WTC11 (cell line): ENCODE data around the gene WNT10A. TPM values are rescaled to one million over a fixed set of nuclear protein-coding genes. Genes with fewer than 3 reads are reported as not detected.

Experiments used
- ATAC-seq: fragments of 200-7000 bp; cut with Tn5 transposase; 2 replicates; pipeline ENCODE4 v1.10.0; 2021; ENCODE audit warnings: mild to moderate bottlenecking, moderate library complexity
- CTCF ChIA-PET: fragments of 300-600 bp; sonication (Branson Sonifier 250); formaldehyde crosslinking; loops from one replicate; lab custom pipeline; 2021; ENCODE audit warnings: antibody characterized with exemption; lab: Charles Lee
- POLR2A ChIA-PET: fragments of 350-600 bp; sonication (Branson Sonifier 250); formaldehyde crosslinking; loops from one replicate; lab custom pipeline; 2021; ENCODE audit warnings: antibody characterized with exemption; lab: Charles Lee
- DNase-seq: peaks from one replicate; pipeline ENCODE4 v3.0.0; 2021; ENCODE audit warnings: low spot score
- H3K27ac Mint-ChIP-seq: 2 replicates; pipeline ENCODE4 v1.8.0; 2021; ENCODE audit warnings: mixed read lengths
- H3K27me3 Mint-ChIP-seq: 2 replicates; pipeline ENCODE4 v1.8.0; 2021; ENCODE audit warnings: low read depth, mild to moderate bottlenecking, moderate library complexity, mixed read lengths
- H3K36me3 Mint-ChIP-seq: 2 replicates; pipeline ENCODE4 v1.8.0; 2021; ENCODE audit warnings: mixed read lengths
- H3K4me1 Mint-ChIP-seq: 2 replicates; pipeline ENCODE4 v1.8.0; 2022; ENCODE audit warnings: mixed read lengths
- H3K4me3 Mint-ChIP-seq: 2 replicates; pipeline ENCODE4 v1.8.0; 2021; ENCODE audit warnings: mild to moderate bottlenecking, moderate library complexity, mixed read lengths
- H3K9me3 Mint-ChIP-seq: 2 replicates; pipeline ENCODE4 v1.8.0; 2021; ENCODE audit warnings: mixed read lengths
- ETV6 ChIP-seq: sonication (generic); formaldehyde crosslinking; IDR thresholded peaks from 2 replicates; pipeline ENCODE4 v1.8.1; 2022; ENCODE audit warnings: mild to moderate bottlenecking, missing genetic modification reagents
- FOXK1 ChIP-seq: sonication (generic); formaldehyde crosslinking; IDR thresholded peaks from 2 replicates; pipeline ENCODE4 v1.8.0; 2022; ENCODE audit warnings: mild to moderate bottlenecking, moderate library complexity, missing genetic modification reagents
- FOXP1 ChIP-seq: sonication (generic); formaldehyde crosslinking; IDR thresholded peaks from 2 replicates; pipeline ENCODE4 v1.8.0; 2022; ENCODE audit warnings: missing genetic modification reagents, mild to moderate bottlenecking, moderate library complexity, borderline replicate concordance
- HMGA2 ChIP-seq: fragments of 250-450 bp; sonication (Bioruptor Pico); IDR thresholded peaks from 2 replicates; pipeline ENCODE4 v1.4.0; 2021; ENCODE audit warnings: mild to moderate bottlenecking, moderate library complexity
- IRF2 ChIP-seq: sonication (generic); formaldehyde crosslinking; IDR thresholded peaks from 2 replicates; pipeline ENCODE4 v1.8.0; 2022; ENCODE audit warnings: low read depth, missing genetic modification reagents, borderline replicate concordance
- JAZF1 ChIP-seq: fragments of 250-450 bp; sonication (Bioruptor Pico); IDR thresholded peaks from 2 replicates; pipeline ENCODE4 v1.9.0; 2021; ENCODE audit warnings: moderate library complexity, mild to moderate bottlenecking, inconsistent platforms
- NFE2L1 ChIP-seq: sonication (generic); formaldehyde crosslinking; IDR thresholded peaks from 2 replicates; pipeline ENCODE4 v1.8.1; 2023; ENCODE audit warnings: missing genetic modification reagents
- NR1H2 ChIP-seq: sonication (generic); formaldehyde crosslinking; IDR thresholded peaks from 2 replicates; pipeline ENCODE4 v1.9.0; 2021; ENCODE audit warnings: mild to moderate bottlenecking, moderate library complexity, missing genetic modification reagents
- NR2C2 ChIP-seq: sonication (generic); formaldehyde crosslinking; IDR thresholded peaks from 2 replicates; pipeline ENCODE4 v1.8.0; 2022; ENCODE audit warnings: mild to moderate bottlenecking, missing genetic modification reagents
- RELA ChIP-seq: sonication (generic); formaldehyde crosslinking; IDR thresholded peaks from 2 replicates; pipeline ENCODE4 v1.8.1; 2022; ENCODE audit warnings: missing genetic modification reagents, mild to moderate bottlenecking, borderline replicate concordance
- SP1 ChIP-seq: sonication (generic); formaldehyde crosslinking; conservative IDR thresholded peaks from 2 replicates; pipeline ENCODE4 v1.8.1; 2022; ENCODE audit warnings: missing genetic modification reagents
- TP53 ChIP-seq: sonication (generic); formaldehyde crosslinking; IDR thresholded peaks from 2 replicates; pipeline ENCODE4 v1.8.1; 2023; ENCODE audit warnings: mild to moderate bottlenecking, missing genetic modification reagents
- ZNF219 ChIP-seq: sonication (generic); formaldehyde crosslinking; IDR thresholded peaks from 2 replicates; pipeline ENCODE4 v1.8.0; 2023; ENCODE audit warnings: missing genetic modification reagents, mild to moderate bottlenecking, borderline replicate concordance
- ZNF232 ChIP-seq: sonication (generic); formaldehyde crosslinking; IDR thresholded peaks from 2 replicates; pipeline ENCODE4 v1.8.0; 2022; ENCODE audit warnings: mild to moderate bottlenecking, missing genetic modification reagents
- ZNF416 ChIP-seq: fragments of 250-450 bp; sonication (Bioruptor Pico); IDR thresholded peaks from 2 replicates; pipeline ENCODE4 v1.9.0; 2021; ENCODE audit warnings: mild to moderate bottlenecking, inconsistent platforms
- total RNA-seq: library from RNA; stranded (reverse); gene quantifications from 3 replicates; pipeline ENCODE4 v1.2.3, GENCODE V29; 2021
- TF ChIP-seq, protein P1 (sequence below): sonication (generic); formaldehyde crosslinking; IDR thresholded peaks from 2 replicates; pipeline ENCODE4 v1.8.0; 2022; ENCODE audit warnings: mild to moderate bottlenecking, missing genetic modification reagents
- TF ChIP-seq, protein P2 (sequence below): sonication (generic); formaldehyde crosslinking; IDR thresholded peaks from 2 replicates; pipeline ENCODE4 v1.8.1; 2023; ENCODE audit warnings: mild to moderate bottlenecking, moderate library complexity, missing genetic modification reagents
- TF ChIP-seq, protein P3 (sequence below): sonication (generic); formaldehyde crosslinking; IDR thresholded peaks from 2 replicates; pipeline ENCODE4 v1.8.1; 2023; ENCODE audit warnings: mild to moderate bottlenecking, missing genetic modification reagents, moderate library complexity
- TF ChIP-seq, protein P4 (sequence below): fragments of 250-450 bp; sonication (Bioruptor Pico); IDR thresholded peaks from 2 replicates; pipeline ENCODE4 v1.9.0; 2021; ENCODE audit warnings: moderate library complexity, mild to moderate bottlenecking, inconsistent platforms, borderline replicate concordance
- TF ChIP-seq, protein P5 (sequence below): fragments of 200-600 bp; IDR thresholded peaks from 2 replicates; pipeline ENCODE4 v1.8.0; 2022; ENCODE audit warnings: antibody characterized with exemption

The WNT10A gene
- total RNA-seq, 1 experiment from 2014 or later, result not detected

DNA sequence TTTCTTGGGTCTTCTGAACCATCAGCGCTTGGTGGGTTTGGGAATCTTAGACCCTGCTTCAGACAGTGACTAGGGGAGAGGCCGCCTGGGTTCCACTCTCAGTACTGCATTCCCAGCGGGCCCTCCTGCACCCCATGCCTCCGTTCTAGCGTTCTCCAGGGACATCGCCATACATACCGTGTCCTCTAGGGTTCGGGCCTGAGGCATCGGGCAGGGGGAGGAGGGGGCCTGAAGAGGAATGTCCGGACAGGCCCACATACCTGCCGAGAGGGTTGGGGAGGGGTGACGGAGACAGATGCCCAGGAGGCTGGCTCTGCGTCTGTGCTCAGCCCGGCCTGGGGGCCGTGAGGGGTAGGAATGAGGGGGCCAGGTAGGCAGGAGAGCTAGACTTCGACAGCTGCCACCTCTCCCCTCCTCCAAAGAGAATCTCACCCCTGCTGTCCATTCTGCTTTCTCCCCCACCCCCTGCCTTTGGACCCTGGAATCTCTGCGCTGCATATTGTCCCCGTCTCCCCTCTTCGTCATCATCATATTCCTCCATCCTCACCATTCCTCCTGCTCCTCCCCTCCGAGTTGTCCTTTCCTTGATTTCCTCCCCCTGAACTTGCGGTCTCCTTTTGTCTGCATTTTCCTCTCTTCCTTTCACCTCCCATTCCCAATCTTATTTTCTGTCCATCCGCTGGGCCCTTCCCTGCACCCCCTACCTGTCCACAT, 7.8 kb upstream of the WNT10A start:
- H3K27me3 Mint-ChIP-seq, result peaks cover 100% of the 10 kb centered on the region
- ChIA-PET CTCF (interaction anchor here (1.0 to 17.9 kb wide), 10 partner anchors 12 to 162 kb away, joined by 3 to 422 read pairs (median 4); partner anchors contain the start of genes CDK5R2, TTLL4 and WNT6), POLR2A (interaction anchor here (0.6 kb wide), 1 partner anchor 21 kb away, joined by 4 read pairs; no protein-coding TSS in a partner anchor)
- ATAC-seq (peak; percentile 78), DNase-seq (peak; percentile 57)
- no peaks in the 10 kb centered on the region for H3K9me3 Mint-ChIP-seq
- H3K27ac Mint-ChIP-seq, result no peak overlapping the region
- peaks cover 21% of the 10 kb centered on the region for H3K4me1 Mint-ChIP-seq
- H3K36me3 Mint-ChIP-seq, result no peaks in the 10 kb centered on the region
- no peak for TF ChIP-seq ZNF232 (CRISPR knock-in tag)
- TF ChIP-seq IRF2 (CRISPR knock-in tag), result no peak
- TF ChIP-seq, all 79 proteins: peak for 0
- peak overlapping the region; percentile 38 for H3K4me3 Mint-ChIP-seq

DNA sequence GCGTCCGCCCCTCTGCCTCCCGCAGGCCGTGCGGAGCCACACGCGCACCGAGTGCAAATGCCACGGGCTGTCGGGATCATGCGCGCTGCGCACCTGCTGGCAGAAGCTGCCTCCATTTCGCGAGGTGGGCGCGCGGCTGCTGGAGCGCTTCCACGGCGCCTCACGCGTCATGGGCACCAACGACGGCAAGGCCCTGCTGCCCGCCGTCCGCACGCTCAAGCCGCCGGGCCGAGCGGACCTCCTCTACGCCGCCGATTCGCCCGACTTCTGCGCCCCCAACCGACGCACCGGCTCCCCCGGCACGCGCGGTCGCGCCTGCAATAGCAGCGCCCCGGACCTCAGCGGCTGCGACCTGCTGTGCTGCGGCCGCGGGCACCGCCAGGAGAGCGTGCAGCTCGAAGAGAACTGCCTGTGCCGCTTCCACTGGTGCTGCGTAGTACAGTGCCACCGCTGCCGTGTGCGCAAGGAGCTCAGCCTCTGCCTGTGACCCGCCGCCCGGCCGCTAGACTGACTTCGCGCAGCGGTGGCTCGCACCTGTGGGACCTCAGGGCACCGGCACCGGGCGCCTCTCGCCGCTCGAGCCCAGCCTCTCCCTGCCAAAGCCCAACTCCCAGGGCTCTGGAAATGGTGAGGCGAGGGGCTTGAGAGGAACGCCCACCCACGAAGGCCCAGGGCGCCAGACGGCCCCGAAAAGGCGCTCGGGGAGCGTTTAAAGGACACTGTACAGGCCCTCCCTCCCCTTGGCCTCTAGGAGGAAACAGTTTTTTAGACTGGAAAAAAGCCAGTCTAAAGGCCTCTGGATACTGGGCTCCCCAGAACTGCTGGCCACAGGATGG, 7.1 kb upstream of the WNT10A start:
- Mint-ChIP-seq H3K27me3 (peaks cover 100% of the 10 kb centered on the region), H3K4me1 (peaks cover 25% of the 10 kb centered on the region), H3K4me3 (peak overlapping the region; percentile 38), H3K9me3 (no peaks in the 10 kb centered on the region), H3K27ac (no peak overlapping the region), H3K36me3 (no peaks in the 10 kb centered on the region)
- CTCF ChIA-PET, result interaction anchor here (0.5 to 17.9 kb wide), 9 partner anchors 13 to 384 kb away, joined by 3 to 422 read pairs (median 4); partner anchors contain the start of genes CDK5R2 and WNT6
- DNase-seq, result peak; percentile 41
- peak; percentile 23 for ATAC-seq
- TF ChIP-seq, protein P1, sequence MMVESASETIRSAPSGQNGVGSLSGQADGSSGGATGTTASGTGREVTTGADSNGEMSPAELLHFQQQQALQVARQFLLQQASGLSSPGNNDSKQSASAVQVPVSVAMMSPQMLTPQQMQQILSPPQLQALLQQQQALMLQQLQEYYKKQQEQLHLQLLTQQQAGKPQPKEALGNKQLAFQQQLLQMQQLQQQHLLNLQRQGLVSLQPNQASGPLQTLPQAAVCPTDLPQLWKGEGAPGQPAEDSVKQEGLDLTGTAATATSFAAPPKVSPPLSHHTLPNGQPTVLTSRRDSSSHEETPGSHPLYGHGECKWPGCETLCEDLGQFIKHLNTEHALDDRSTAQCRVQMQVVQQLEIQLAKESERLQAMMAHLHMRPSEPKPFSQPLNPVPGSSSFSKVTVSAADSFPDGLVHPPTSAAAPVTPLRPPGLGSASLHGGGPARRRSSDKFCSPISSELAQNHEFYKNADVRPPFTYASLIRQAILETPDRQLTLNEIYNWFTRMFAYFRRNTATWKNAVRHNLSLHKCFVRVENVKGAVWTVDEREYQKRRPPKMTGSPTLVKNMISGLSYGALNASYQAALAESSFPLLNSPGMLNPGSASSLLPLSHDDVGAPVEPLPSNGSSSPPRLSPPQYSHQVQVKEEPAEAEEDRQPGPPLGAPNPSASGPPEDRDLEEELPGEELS (CRISPR knock-in tag), result 0 out of 2 replicates have a peak, but pooled peaks have one; percentile 46
- TF ChIP-seq NFE2L1 (CRISPR knock-in tag), result no peak
- TF ChIP-seq, protein P2, sequence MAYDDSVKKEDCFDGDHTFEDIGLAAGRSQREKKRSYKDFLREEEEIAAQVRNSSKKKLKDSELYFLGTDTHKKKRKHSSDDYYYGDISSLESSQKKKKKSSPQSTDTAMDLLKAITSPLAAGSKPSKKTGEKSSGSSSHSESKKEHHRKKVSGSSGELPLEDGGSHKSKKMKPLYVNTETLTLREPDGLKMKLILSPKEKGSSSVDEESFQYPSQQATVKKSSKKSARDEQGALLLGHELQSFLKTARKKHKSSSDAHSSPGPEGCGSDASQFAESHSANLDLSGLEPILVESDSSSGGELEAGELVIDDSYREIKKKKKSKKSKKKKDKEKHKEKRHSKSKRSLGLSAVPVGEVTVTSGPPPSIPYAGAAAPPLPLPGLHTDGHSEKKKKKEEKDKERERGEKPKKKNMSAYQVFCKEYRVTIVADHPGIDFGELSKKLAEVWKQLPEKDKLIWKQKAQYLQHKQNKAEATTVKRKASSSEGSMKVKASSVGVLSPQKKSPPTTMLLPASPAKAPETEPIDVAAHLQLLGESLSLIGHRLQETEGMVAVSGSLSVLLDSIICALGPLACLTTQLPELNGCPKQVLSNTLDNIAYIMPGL (CRISPR knock-in tag), result no peak
- TF ChIP-seq, protein P3, sequence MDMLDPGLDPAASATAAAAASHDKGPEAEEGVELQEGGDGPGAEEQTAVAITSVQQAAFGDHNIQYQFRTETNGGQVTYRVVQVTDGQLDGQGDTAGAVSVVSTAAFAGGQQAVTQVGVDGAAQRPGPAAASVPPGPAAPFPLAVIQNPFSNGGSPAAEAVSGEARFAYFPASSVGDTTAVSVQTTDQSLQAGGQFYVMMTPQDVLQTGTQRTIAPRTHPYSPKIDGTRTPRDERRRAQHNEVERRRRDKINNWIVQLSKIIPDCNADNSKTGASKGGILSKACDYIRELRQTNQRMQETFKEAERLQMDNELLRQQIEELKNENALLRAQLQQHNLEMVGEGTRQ (CRISPR knock-in tag), result peak; percentile 5; the same call in 1 of the 2 replicates
- 0 out of 2 replicates have a peak, but pooled peaks have one; percentile 14 for TF ChIP-seq FOXK1
- 0 out of 2 replicates have a peak, but pooled peaks have one; percentile 55 for TF ChIP-seq ZNF219 (CRISPR knock-in tag)
- TF ChIP-seq, protein P4, sequence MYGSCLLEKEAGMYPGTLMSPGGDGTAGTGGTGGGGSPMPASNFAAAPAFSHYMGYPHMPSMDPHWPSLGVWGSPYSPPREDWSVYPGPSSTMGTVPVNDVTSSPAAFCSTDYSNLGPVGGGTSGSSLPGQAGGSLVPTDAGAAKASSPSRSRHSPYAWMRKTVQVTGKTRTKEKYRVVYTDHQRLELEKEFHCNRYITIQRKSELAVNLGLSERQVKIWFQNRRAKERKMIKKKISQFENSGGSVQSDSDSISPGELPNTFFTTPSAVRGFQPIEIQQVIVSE (CRISPR knock-in tag), result no peak
- POLR2A ChIA-PET, result no interaction called here

DNA sequence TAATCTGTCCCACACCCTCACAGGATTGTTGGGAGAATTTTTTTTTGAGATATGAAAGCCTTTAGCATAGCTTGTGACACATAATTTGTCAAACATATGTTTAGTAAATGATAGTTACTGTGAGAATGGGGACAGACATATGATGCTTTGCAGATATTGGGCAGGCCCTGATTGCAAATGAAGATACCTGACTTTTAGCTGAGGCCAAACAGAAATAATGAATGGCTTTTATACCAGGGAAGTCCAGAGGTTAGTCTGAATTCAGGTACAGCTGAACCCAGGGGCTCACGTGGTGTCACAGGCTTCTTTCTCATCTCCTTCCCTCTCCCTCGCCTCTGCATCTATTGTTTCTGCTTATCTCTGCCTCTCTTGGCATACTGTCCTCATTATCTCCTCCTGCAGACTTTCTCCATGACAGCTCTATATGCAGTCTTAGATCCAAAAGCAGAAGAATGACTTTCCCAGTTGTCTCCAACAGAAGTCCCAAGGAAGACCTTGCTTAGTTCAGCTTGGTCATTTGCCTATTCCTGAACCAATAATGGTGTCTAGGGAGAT, 4.9 kb upstream of the WNT10A start:
- peaks cover 97% of the 10 kb centered on the region for H3K27me3 Mint-ChIP-seq
- no peak overlapping the region for H3K4me3 Mint-ChIP-seq
- TF ChIP-seq, protein P5, sequence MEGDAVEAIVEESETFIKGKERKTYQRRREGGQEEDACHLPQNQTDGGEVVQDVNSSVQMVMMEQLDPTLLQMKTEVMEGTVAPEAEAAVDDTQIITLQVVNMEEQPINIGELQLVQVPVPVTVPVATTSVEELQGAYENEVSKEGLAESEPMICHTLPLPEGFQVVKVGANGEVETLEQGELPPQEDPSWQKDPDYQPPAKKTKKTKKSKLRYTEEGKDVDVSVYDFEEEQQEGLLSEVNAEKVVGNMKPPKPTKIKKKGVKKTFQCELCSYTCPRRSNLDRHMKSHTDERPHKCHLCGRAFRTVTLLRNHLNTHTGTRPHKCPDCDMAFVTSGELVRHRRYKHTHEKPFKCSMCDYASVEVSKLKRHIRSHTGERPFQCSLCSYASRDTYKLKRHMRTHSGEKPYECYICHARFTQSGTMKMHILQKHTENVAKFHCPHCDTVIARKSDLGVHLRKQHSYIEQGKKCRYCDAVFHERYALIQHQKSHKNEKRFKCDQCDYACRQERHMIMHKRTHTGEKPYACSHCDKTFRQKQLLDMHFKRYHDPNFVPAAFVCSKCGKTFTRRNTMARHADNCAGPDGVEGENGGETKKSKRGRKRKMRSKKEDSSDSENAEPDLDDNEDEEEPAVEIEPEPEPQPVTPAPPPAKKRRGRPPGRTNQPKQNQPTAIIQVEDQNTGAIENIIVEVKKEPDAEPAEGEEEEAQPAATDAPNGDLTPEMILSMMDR, result no peak
- TF ChIP-seq ZNF416, result no peak
- TF ChIP-seq RELA (CRISPR knock-in tag), result no peak
- no peak for TF ChIP-seq FOXP1
- TF ChIP-seq NR1H2 (CRISPR knock-in tag), result no peak
- TF ChIP-seq ETV6 (CRISPR knock-in tag), result no peak
- no peak for TF ChIP-seq NR2C2 (CRISPR knock-in tag)
- no peak for TF ChIP-seq SP1 (CRISPR knock-in tag)
- no peak for TF ChIP-seq JAZF1 (CRISPR knock-in tag)
- no peak for TF ChIP-seq TP53 (CRISPR knock-in tag)
- no peak for TF ChIP-seq HMGA2 (CRISPR knock-in tag)

More for the DNA sequence above, 4.9 kb upstream of the WNT10A start:
- Mint-ChIP-seq H3K27ac (no peak overlapping the region), H3K4me1 (peaks cover 35% of the 10 kb centered on the region), H3K36me3 (no peaks in the 10 kb centered on the region), H3K9me3 (no peaks in the 10 kb centered on the region)
- CTCF ChIA-PET, result interaction anchor here (0.6 to 17.9 kb wide), 39 partner anchors 10 to 543 kb away, joined by 3 to 422 read pairs (median 4); partner anchors contain the start of genes BCS1L, CDK5R2, CRYBA2 and DES
- ATAC-seq (no peak), DNase-seq (no peak)
- POLR2A ChIA-PET, result interaction anchor here (1.0 kb wide), 1 partner anchor 22 kb away, joined by 3 read pairs; no protein-coding TSS in a partner anchor
